GM21619 (cell line): ENCODE results near the gene CDC25C.
"Not testable (repeated sequence)": the region's sequence is repeated elsewhere in the genome, so short reads cannot be mapped to it uniquely, and the experiment has no call there.

Experiments
- ATAC-seq: cut with Tn5 transposase; IDR thresholded peaks from one replicate; pipeline ENCODE4 v1.9.1; 2021; ENCODE audit not compliant: unreplicated experiment

The CDC25C gene

GRCh38 chr5:138280915-138281314 is 50.7 kb downstream of the CDC25C start:
- ATAC-seq = no peak

DNA sequence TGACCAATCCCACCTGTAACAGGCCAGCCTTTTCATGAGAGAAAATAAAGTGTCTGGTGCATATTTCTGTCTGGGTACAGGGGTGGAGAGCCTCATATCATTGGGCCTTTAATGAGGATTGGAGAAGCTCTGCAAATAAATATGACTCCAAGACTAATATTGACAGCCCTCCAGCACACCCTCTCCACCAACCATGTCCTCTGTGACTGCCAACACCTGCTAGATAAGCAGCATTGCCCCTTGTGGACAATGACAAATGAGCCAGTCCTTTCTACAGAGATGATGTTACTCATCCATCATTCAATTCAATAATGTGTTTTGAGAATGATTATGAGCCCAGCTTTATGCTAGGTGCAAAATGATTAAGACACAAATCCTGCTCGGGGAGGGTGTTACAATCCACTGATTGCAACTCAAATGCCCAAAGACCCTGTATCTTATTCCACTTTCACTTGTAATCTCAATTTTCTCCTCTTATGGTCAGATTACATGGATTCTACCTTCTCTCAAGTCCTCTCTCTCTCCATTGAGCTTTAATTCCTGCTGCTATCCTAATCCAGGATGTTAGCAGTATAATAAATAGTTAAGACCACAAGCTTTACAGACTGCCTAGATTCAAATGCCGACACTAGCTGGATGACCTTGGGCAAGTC is 55.1 kb downstream of the CDC25C start:
- no peak for ATAC-seq

DNA sequence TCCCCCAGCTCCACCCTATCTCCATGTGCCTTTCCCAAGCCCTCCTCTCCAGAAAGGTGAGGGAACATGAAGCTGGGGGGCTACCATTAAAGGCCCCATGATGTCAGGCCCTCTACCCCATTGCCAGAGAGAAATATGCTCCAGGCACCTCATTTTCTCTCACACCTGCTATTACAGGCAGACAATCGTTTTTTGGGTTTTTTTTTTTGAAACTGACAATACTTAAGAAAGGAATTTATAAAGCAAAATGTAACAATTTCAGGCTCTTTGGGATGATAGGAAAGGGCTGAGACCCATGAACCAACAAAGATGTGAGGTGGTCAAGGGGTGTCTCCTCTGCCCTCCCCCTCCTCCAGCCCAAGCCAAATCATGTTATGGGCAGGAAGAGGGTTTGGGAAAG is 55.7 kb downstream of the CDC25C start:
- ATAC-seq = no peak

- ATAC-seq = no peak
Measured at GRCh38 chr5:138275379-138275782, 56.2 kb downstream of the CDC25C start.

DNA sequence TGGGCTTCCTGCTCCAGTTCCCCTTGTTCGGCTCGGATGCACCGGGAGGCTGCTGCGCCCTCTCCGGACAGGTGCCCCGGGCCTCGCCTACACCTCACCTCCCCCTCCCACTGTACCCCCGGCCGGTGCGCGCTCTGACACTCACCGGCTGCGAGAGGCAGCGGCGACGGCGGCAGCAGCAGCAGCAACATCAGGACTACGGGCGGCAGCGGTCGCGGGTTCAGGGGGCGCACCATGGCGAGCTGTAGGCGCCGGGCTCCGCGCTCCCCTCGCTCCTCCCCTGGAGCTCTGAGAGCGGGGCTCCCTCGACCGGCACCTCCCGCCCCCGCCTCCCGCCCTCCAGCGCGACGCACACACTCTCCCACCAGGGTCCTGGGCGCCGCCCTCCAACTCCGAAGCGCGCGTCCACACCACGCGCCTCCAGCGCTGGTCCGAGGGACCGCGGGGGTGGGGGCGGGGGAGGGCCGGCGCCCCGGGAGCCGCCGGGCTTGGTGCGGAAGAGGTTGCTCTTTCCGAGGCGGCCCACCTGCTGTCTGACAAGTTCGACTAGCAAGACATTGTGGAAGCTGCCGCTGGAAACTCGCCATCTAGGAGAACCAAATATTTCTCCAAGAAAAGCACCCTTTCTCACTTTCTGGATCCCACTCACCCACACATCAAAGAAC is 57.3 kb downstream of the CDC25C start, which contains the start of gene GFRA3:
Gene GFRA3 (minus strand): TSS at position 433 of the 665 bp plus-strand sequence. CDS start 197 bp downstream, at position 236.
- no peak for ATAC-seq

- no peak for ATAC-seq
Measured at GRCh38 chr5:138273834-138274188, 57.8 kb downstream of the CDC25C start.

- ATAC-seq = no peak
Measured at GRCh38 chr5:138272681-138273080, 58.9 kb downstream of the CDC25C start.

GRCh38 chr5:138271281-138271680 is 60.3 kb downstream of the CDC25C start:
- ATAC-seq = no peak

- no peak for ATAC-seq
Measured at GRCh38 chr5:138264183-138264582, 67.4 kb downstream of the CDC25C start.

DNA sequence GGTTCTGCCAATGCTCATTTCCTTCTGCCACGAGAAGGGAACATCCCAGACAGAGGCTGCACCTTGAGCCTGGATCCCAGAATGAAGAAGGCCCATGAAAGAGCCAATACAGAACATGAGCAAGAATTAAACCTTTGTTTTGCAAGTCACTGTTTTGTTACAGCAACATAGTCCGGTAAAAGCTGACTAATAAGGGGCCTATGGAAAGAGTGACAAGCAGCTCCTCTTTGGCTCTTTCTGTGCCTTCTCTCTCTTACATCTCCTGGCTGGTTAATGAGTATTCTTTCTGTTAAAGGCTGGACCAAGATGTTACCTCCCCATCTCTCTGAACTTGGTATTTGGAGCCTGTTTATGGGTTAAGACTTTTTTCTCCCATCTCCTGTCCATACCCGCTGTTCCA is 68.0 kb downstream of the CDC25C start:
- ATAC-seq = no peak

DNA sequence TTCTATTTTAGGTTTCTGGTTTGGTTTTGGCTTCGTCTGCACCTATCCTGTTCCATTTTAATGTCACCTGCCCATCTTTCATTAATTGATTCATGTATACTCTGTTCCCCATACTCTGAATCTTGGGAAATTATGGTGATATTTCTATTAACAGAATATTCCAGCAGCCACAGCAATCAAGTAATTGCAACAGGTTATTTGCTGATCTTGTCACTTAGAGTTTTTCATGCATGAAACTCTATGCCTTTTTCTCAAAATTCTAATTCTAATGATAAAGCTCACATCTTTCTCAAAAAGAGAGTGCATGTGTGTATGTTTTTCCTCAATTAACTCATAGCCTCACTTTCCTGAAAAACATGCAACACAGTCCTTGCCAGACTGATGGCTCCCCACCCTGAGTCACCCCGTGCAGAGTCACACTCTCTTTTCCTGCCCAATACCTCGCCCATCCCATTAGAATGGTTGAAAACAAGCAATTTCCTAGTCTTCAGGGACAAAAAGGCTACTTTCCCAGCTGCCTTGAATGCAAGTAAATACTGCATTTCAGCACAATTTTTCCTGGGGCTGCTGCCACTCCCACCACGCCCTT is 72.8 kb downstream of the CDC25C start:
- ATAC-seq = no peak

GRCh38 chr5:138257583-138257982 is 74.0 kb downstream of the CDC25C start:
- no peak for ATAC-seq

GRCh38 chr5:138252944-138253343 is 78.7 kb downstream of the CDC25C start:
- no peak for ATAC-seq

DNA sequence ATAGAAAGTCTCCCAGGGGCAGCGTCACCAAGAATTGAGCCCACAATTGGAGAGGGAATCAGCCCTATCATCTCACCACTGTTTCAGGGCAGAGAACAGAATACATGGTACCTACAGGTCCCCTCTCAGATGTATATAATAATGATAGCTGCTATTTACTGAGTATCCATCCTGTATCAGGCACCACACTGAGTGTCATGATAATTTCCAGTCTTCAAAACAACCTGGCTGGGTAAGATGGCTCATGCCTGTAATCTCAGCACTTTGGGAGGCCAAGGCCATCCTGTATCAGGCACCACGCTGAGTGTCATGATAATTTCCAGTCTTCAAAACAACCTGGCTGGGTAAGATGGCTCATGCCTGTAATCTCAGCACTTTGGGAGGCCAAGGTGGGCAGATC is 83.8 kb downstream of the CDC25C start:
- ATAC-seq = not testable (repeated sequence)

- ATAC-seq = no peak
Measured at GRCh38 chr5:138246822-138247221, 84.8 kb downstream of the CDC25C start.

- no peak for ATAC-seq
Measured at GRCh38 chr5:138246334-138246733, 85.3 kb downstream of the CDC25C start.

DNA sequence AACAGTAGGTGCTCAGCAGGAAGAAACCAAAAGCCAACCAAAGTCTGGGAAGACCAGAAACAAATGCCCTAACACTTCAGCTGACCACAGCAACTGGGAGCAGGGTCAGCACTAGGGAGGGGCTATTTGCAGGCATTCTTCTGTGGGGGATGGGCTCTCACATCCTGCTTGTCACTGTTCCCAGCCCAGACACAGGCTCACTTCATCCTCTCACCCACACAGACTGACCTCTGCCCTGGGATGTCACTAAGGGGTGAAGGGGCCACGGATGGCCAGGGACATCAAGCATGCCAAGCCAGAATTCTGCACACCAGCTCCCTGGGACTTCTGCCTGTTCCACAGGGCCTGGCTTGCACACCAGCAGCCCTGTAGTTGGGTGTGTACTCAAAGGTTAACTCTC is 85.9 kb downstream of the CDC25C start:
- ATAC-seq = no peak

DNA sequence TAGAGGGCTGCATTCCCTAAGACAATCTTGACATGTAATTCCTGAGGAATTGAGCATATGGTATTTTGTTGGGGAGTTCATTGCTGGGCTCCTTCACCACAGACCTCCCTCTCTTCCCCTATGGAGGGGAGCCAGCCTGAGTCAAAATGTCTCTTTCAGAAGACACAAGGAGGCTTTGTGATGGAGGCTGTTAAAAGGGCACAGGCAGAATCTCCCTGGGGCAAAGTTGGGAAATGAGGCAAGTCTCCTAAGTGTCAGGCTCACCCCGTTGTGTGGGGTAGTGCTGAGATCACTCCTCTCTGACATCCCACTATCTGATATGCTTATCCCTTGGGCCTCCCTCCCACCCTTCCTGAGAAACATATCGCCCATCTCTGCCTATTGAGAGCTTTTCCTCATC is 87.8 kb downstream of the CDC25C start:
- no peak for ATAC-seq

- no peak for ATAC-seq
Measured at GRCh38 chr5:138241688-138242571, 89.7 kb downstream of the CDC25C start.

DNA sequence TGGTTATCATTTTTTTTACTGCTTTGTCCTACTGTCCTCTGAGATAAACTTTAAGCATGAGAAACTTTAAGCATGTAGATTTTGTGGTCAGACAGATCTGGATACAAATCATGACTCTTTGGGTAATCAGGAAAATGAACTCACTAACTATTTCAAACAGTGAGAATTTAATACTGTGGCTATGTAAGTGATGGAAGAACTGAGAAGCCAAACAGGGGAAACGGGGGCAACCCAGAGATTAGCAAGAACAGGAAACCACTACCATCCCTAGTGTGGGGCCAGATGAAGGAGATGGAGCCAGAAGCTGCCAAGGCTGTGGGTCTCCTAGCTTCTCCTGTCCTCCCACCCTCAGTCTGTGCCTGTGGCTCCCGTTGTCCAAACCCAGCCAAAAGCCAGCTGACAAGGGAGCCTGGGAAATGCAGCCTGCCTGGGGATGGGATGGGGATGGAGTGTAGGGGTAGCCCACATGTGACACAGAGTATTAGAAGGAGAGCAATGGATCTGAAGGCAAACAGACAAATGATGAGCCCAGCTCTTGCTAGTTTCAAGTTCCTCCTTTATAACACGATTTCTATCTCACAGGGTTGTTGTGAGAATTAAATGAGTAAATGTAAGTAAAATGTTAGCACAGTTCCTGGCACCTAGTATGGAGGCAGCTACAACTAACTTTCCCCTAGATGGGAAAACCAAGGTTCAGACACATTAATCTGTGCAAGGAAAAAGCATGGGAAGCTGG is 90.8 kb downstream of the CDC25C start:
- ATAC-seq = no peak

GRCh38 chr5:138238034-138238433 is 93.6 kb downstream of the CDC25C start:
- ATAC-seq = no peak
